Omental fat pad (tissue), 4 donors: ENCODE results near the gene TRHDE. TPM values are rescaled to one million over a fixed set of nuclear protein-coding genes. Genes with fewer than 3 reads are reported as not detected.

Experiments
- ATAC-seq: fragments of 150-250 bp; one replicate; pipeline ENCODE4 v1.9.1; 2016; ENCODE audit warnings: mild to moderate bottlenecking, moderate library complexity; ENCODE audit not compliant: low FRiP score
- DNase-seq: peaks from one replicate; pipeline ENCODE4 v3.0.0-alpha.2; 2019; ENCODE audit warnings: low spot score
- CTCF ChIP-seq, 3 donors: fragments of 450-650 bp; IDR thresholded peaks; one replicate each; pipeline ENCODE4 v1.5.1; 2016 to 2017; ENCODE audit warnings: antibody characterized with exemption in 3 of 3, mild to moderate bottlenecking in 3 of 3, moderate library complexity in 2 of 3
- total RNA-seq, 4 donors: library from RNA; depleted of rRNA; stranded (reverse); fragments of >200 nt; gene quantifications; one replicate each; pipeline ENCODE4 v1.1.0, GENCODE V29; 2016

The TRHDE gene
- total RNA-seq, 4 donors from 2014 or later: 12.8 to 34.8 (median 14.8) TPM

- DNase-seq: no peak
Measured at GRCh38 chr12:72465940-72466630, 193.9 kb downstream of the TRHDE start.

DNA sequence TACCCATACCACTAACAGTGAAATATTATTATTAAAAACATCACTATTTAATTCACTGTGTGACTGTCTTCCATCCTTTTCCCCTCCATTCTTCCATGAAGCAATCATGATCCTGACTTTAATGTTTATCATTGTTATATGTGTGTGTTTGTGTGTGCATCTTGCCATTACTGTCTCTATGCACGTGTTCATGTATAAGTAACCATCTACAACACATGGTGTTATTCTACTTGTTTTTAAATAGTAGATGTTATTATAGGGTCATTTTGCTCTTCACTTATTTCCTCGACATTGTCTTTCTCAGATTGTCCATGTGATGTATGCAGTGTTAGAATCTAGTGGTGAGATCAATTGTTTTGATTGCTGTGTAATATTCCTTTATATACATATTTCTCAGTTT, 195.8 kb downstream of the TRHDE start:
- no peak for ATAC-seq
- no peak for TF ChIP-seq CTCF (IDR thresholded peaks at IDR 0.05)

More at GRCh38 chr12:72465940-72466630, 193.9 kb downstream of the TRHDE start:
- no peak for ATAC-seq
- TF ChIP-seq CTCF (IDR thresholded peaks at IDR 0.05): no peak

GRCh38 chr12:72468505-72468904, 196.3 kb downstream of the TRHDE start:
- ATAC-seq (no peak), DNase-seq (no peak)
- TF ChIP-seq CTCF (IDR thresholded peaks at IDR 0.05): no peak

More for the DNA sequence above, 195.8 kb downstream of the TRHDE start:
- no peak for DNase-seq

- no peak for DNase-seq
- no peak for ATAC-seq
- TF ChIP-seq CTCF (IDR thresholded peaks at IDR 0.05): no peak
Measured at GRCh38 chr12:72471806-72472205, 199.6 kb downstream of the TRHDE start.

DNA sequence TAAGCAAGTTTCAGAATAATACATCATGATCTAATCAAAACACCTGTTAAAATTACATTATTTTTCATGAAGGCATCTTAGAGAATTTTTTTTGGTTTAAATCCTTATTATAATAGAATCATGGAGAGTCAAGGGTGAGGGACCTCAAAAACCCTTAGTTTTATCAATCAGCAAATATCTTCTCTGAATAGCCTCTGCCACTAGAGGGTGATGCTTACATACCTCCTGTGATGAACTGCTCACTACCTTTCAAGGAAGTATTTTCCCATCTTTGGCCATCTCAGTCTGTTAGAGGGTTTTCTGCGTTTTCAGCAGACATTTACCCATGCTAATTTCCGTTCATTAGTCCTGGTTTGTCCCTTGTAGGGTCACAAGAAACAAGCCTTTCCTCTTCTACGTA, 200.2 kb downstream of the TRHDE start:
- ATAC-seq (no peak), DNase-seq (no peak)
- no peak for TF ChIP-seq CTCF (IDR thresholded peaks at IDR 0.05)

DNA sequence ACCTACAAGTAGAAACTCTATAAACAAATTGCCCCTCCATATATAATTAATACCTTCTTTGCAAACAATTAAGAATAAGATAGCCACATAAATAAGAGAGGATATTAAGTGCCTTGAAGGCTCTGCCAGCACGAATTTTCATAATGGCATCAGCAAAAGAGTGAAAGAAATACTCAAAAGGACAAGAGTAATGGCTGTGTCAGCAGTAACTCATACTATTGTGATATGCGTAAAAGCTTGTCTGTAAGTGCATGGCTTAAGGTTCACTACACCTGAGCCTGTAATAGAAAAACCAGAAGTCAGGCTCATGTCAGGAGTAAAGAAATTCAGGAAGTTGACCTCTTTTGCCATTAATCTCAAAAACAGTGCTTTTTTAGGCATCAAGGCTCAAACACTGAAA, 204.1 kb downstream of the TRHDE start:
- DNase-seq (no peak), ATAC-seq (no peak)
- TF ChIP-seq CTCF (IDR thresholded peaks at IDR 0.05): no peak

GRCh38 chr12:72485017-72485701, 213.0 kb downstream of the TRHDE start:
- DNase-seq: no peak
- no peak for ATAC-seq
- TF ChIP-seq CTCF (IDR thresholded peaks at IDR 0.05): no peak
